ENCODE results near the gene GATA5.

Gene GATA5

DNA sequence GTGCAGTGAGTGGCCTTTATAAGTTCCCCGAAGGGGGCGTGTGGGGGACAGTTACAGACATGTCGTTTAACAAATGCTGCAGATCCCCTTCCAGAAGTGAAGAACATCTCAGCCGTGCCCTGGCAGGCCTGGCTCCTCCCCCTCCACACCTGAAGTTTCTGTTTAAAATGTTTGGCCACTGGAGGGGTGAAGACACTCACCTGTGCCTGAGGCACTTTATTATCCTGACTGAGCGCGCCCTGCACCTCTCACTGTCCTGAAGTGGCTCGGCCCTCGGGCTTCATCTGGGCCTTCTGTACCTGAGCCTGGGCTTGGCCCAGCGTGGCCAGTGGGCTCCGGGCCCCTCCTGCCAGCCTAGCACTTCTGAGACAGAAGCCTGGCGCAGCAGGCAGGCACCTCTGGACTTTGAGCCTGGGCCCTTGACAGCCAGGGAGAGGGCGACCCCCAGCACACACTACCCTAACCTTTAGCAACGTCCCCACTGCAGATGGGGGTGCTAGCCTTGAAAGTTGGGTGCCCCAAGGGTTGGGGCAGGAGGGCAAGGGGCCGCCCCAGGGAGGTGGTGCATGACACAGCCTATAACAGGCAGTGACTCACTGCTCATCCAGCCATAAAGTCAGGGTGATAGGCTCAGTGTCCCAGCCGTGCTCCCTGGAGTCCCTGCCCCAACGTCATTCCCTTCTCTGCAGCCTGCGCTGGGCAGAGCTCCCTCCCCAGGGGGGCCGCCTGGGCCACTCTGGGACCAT is 13.6 kb upstream of the GATA5 start:
- TF ChIP-seq, protein P1, sequence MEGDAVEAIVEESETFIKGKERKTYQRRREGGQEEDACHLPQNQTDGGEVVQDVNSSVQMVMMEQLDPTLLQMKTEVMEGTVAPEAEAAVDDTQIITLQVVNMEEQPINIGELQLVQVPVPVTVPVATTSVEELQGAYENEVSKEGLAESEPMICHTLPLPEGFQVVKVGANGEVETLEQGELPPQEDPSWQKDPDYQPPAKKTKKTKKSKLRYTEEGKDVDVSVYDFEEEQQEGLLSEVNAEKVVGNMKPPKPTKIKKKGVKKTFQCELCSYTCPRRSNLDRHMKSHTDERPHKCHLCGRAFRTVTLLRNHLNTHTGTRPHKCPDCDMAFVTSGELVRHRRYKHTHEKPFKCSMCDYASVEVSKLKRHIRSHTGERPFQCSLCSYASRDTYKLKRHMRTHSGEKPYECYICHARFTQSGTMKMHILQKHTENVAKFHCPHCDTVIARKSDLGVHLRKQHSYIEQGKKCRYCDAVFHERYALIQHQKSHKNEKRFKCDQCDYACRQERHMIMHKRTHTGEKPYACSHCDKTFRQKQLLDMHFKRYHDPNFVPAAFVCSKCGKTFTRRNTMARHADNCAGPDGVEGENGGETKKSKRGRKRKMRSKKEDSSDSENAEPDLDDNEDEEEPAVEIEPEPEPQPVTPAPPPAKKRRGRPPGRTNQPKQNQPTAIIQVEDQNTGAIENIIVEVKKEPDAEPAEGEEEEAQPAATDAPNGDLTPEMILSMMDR (IDR thresholded peaks at IDR 0.05; ENCODE audit: insufficient read depth, low read length, poor library complexity, severe bottlenecking): no peak
- no peak for TF ChIP-seq EZH2phosphoT487 (conservative IDR thresholded peaks at IDR 0.05; ENCODE audit: low read length)
- Histone ChIP-seq H3K27ac (ENCODE audit: low read depth, low read length) (no peak overlapping the region), H3K9ac (ENCODE audit: low read length) (no peak overlapping the region), H3K79me2 (ENCODE audit: insufficient read depth, low read length) (no peaks in the 10 kb centered on the region), H3K4me2 (ENCODE audit: low read depth, low read length, poor library complexity, severe bottlenecking) (no peak overlapping the region), H3K9me2 (replicated peaks; ENCODE audit: insufficient read depth, low read length) (no peaks in the 10 kb centered on the region), H3K27me3 (ENCODE audit: low read length) (no peaks in the 10 kb centered on the region), H3K36me3 (ENCODE audit: low read length) (no peaks in the 10 kb centered on the region), H3K9me3 (ENCODE audit: insufficient read depth, low read length) (no peaks in the 10 kb centered on the region), H3K4me3 (ENCODE audit: insufficient read depth, low read length, poor library complexity, severe bottlenecking) (no peak overlapping the region), H3F3A (ENCODE audit: insufficient read depth) (no peaks in the 10 kb centered on the region), H4K20me1 (ENCODE audit: low read depth, low read length) (no peaks in the 10 kb centered on the region), H2AFZ (ENCODE audit: low read depth, low read length, severe bottlenecking) (no peak overlapping the region)

GRCh38 chr20:62488470-62488869 is 12.7 kb upstream of the GATA5 start:
- no peak for TF ChIP-seq EZH2phosphoT487 (conservative IDR thresholded peaks at IDR 0.05; ENCODE audit: low read length)
- TF ChIP-seq, protein P1 (IDR thresholded peaks at IDR 0.05; ENCODE audit: insufficient read depth, low read length, poor library complexity, severe bottlenecking): no peak
- Histone ChIP-seq H3K36me3 (ENCODE audit: low read length) (no peaks in the 10 kb centered on the region), H3K9ac (ENCODE audit: low read length) (no peak overlapping the region), H3K9me3 (ENCODE audit: insufficient read depth, low read length) (no peaks in the 10 kb centered on the region), H2AFZ (ENCODE audit: low read depth, low read length, severe bottlenecking) (no peak overlapping the region), H3K9me2 (replicated peaks; ENCODE audit: insufficient read depth, low read length) (no peaks in the 10 kb centered on the region), H3K4me3 (ENCODE audit: insufficient read depth, low read length, poor library complexity, severe bottlenecking) (no peak overlapping the region), H3K79me2 (ENCODE audit: insufficient read depth, low read length) (no peaks in the 10 kb centered on the region), H3K4me2 (ENCODE audit: low read depth, low read length, poor library complexity, severe bottlenecking) (no peak overlapping the region), H3F3A (ENCODE audit: insufficient read depth) (no peaks in the 10 kb centered on the region), H3K27ac (ENCODE audit: low read depth, low read length) (no peak overlapping the region), H4K20me1 (ENCODE audit: low read depth, low read length) (no peaks in the 10 kb centered on the region), H3K27me3 (ENCODE audit: low read length) (no peaks in the 10 kb centered on the region)

GRCh38 chr20:62487561-62488354 is 12.0 kb upstream of the GATA5 start:
- H3K36me3 ChIP-seq (ENCODE audit: low read length): no peaks in the 10 kb centered on the region

More at GRCh38 chr20:62487561-62488354, 12.0 kb upstream of the GATA5 start:
- no peaks in the 10 kb centered on the region for H3K79me2 ChIP-seq (ENCODE audit: insufficient read depth, low read length)
- H3K4me2 ChIP-seq (ENCODE audit: low read depth, low read length, poor library complexity, severe bottlenecking): no peak overlapping the region
- no peaks in the 10 kb centered on the region for H3K9me2 ChIP-seq (replicated peaks; ENCODE audit: insufficient read depth, low read length)
- no peaks in the 10 kb centered on the region for H4K20me1 ChIP-seq (ENCODE audit: low read depth, low read length)
- no peak overlapping the region for H3K27ac ChIP-seq (ENCODE audit: low read depth, low read length)
- no peaks in the 10 kb centered on the region for H3K9me3 ChIP-seq (ENCODE audit: insufficient read depth, low read length)
- no peaks in the 10 kb centered on the region for H3K27me3 ChIP-seq (ENCODE audit: low read length)
- H3K4me3 ChIP-seq (ENCODE audit: insufficient read depth, low read length, poor library complexity, severe bottlenecking): no peak overlapping the region
- TF ChIP-seq EZH2phosphoT487 (conservative IDR thresholded peaks at IDR 0.05; ENCODE audit: low read length): no peak
- TF ChIP-seq, protein P1 (IDR thresholded peaks at IDR 0.05; ENCODE audit: insufficient read depth, low read length, poor library complexity, severe bottlenecking): no peak
- no peak overlapping the region for H2AFZ ChIP-seq (ENCODE audit: low read depth, low read length, severe bottlenecking)
- no peak overlapping the region for H3K9ac ChIP-seq (ENCODE audit: low read length)
- no peaks in the 10 kb centered on the region for H3F3A ChIP-seq (ENCODE audit: insufficient read depth)

Data from SU-DHL-6 (cell line).